GM19043 (cell line): ENCODE measurements around the gene PFKFB3.
"Not testable (repeated sequence)": the region's sequence is repeated elsewhere in the genome, so short reads cannot be mapped to it uniquely, and the experiment has no call there.

Experiments
- ATAC-seq: cut with Tn5 transposase; IDR thresholded peaks from one replicate; pipeline ENCODE4 v1.9.1; 2021; ENCODE audit warnings: low read depth; ENCODE audit not compliant: unreplicated experiment

Gene PFKFB3

GRCh38 chr10:6202684-6203330 is at the start of gene PFKFB3:
Gene PFKFB3, plus strand, starts transcription at chr10:6202932. Its CDS starts 329 bp downstream, at chr10:6203261.
- ATAC-seq = peak; percentile 71

GRCh38 chr10:6153845-6154244 is 48.9 kb upstream of the PFKFB3 start:
- ATAC-seq = no peak

- no peak for ATAC-seq
These were observed 48.2 kb upstream of the PFKFB3 start for GRCh38 chr10:6154566-6154965.

- no peak for ATAC-seq
These were observed 44.5 kb upstream of the PFKFB3 start for GRCh38 chr10:6158276-6158675.

- no peak for ATAC-seq
These were observed 40.8 kb upstream of the PFKFB3 start for GRCh38 chr10:6161921-6162320.

GRCh38 chr10:6162589-6163356 is 40.0 kb upstream of the PFKFB3 start:
- no peak for ATAC-seq

GRCh38 chr10:6163364-6164270 is 39.1 kb upstream of the PFKFB3 start:
- peak; percentile 79 for ATAC-seq

- ATAC-seq = no peak
These were observed 38.2 kb upstream of the PFKFB3 start for GRCh38 chr10:6164271-6165095.

- no peak for ATAC-seq
These were observed 37.5 kb upstream of the PFKFB3 start for GRCh38 chr10:6165221-6165725.

- not testable (repeated sequence) for ATAC-seq
These were observed 36.8 kb upstream of the PFKFB3 start for GRCh38 chr10:6165933-6166332.

GRCh38 chr10:6167456-6167855 is 35.3 kb upstream of the PFKFB3 start:
- no peak for ATAC-seq

- ATAC-seq = no peak
These were observed 34.6 kb upstream of the PFKFB3 start for GRCh38 chr10:6168084-6168483.

GRCh38 chr10:6170638-6171037 is 32.1 kb upstream of the PFKFB3 start:
- no peak for ATAC-seq

- no peak for ATAC-seq
These were observed 30.6 kb upstream of the PFKFB3 start for GRCh38 chr10:6171881-6172695.

GRCh38 chr10:6173203-6173602 is 29.5 kb upstream of the PFKFB3 start:
- no peak for ATAC-seq

- no peak for ATAC-seq
These were observed 28.4 kb upstream of the PFKFB3 start for GRCh38 chr10:6174201-6174874.

GRCh38 chr10:6175329-6176055 is 27.2 kb upstream of the PFKFB3 start:
- no peak for ATAC-seq

GRCh38 chr10:6176691-6177231 is 26.0 kb upstream of the PFKFB3 start:
- no peak for ATAC-seq
